NCI-H446 treated with DMSO at 0.1 percent for 48 hours (cell line): ENCODE results near the gene UBL4A.

Experiments used
- DNase-seq: peaks from one replicate; lab custom pipeline; 2025; lab: John Stamatoyannopoulos, UW

Gene UBL4A

GRCh38 chrX:154486396-154487207, at the start of gene UBL4A:
Gene UBL4A (minus strand): TSS chrX:154486615. CDS start chrX:154486584, 31 bp downstream.
- peak; percentile 17 for DNase-seq

- DNase-seq: no peak
Observed at GRCh38 chrX:154535892-154536291, 49.5 kb upstream of the UBL4A start.

GRCh38 chrX:154534526-154535322, 48.3 kb upstream of the UBL4A start:
- peak; percentile 40 for DNase-seq

GRCh38 chrX:154532690-154533089, 46.3 kb upstream of the UBL4A start:
- DNase-seq: no peak

- no peak for DNase-seq
Observed at GRCh38 chrX:154531626-154532025, 45.2 kb upstream of the UBL4A start.

- DNase-seq: no peak
Observed at GRCh38 chrX:154530286-154530685, 43.9 kb upstream of the UBL4A start.

GRCh38 chrX:154529206-154529612, 42.8 kb upstream of the UBL4A start:
- no peak for DNase-seq

- peak; percentile 29 for DNase-seq
Observed at GRCh38 chrX:154526901-154527675, 40.7 kb upstream of the UBL4A start.

- DNase-seq: no peak
Observed at GRCh38 chrX:154525606-154526490, 39.4 kb upstream of the UBL4A start.

- no peak for DNase-seq
Observed at GRCh38 chrX:154519389-154519788, 33.0 kb upstream of the UBL4A start.

GRCh38 chrX:154517101-154517781, 30.8 kb upstream of the UBL4A start:
- DNase-seq: no peak

- no peak for DNase-seq
Observed at GRCh38 chrX:154516656-154517100, 30.3 kb upstream of the UBL4A start.

GRCh38 chrX:154515966-154516655, 29.7 kb upstream of the UBL4A start, which contains the start of gene FAM3A:
Gene FAM3A (minus strand): TSS chrX:154516232. CDS start chrX:154515772, 460 bp downstream.
- peak; percentile 69 for DNase-seq

GRCh38 chrX:154515090-154515965, 28.9 kb upstream of the UBL4A start:
- no peak for DNase-seq

- no peak for DNase-seq
Observed at GRCh38 chrX:154513716-154514115, 27.3 kb upstream of the UBL4A start.

GRCh38 chrX:154512879-154513553, 26.6 kb upstream of the UBL4A start:
- no peak for DNase-seq

GRCh38 chrX:154511761-154512160, 25.3 kb upstream of the UBL4A start:
- DNase-seq: no peak

GRCh38 chrX:154509455-154509854, 23.0 kb upstream of the UBL4A start:
- no peak for DNase-seq
